Measurements from ENCODE around the gene PIGR. TPM values are rescaled to one million over a fixed set of nuclear protein-coding genes. Genes with fewer than 3 reads are reported as not detected.

The PIGR gene
- total and polyA plus RNA-seq, 9 of the 15 experiments (the other 6 are each of a cell fraction or from before 2014, with no cell fraction given): 0.01 to 1.5 (median 0.03) TPM; not detected in 4

GRCh38 chr1:206924592-206925105 is 21.6 kb downstream of the PIGR start:
- no TSS peak for BruUV-seq (replicated peaks)
- no peaks in the 10 kb centered on the region for H3K79me2 ChIP-seq (ENCODE audit: control insufficient read depth, insufficient read depth, low read length)
- no peak overlapping the region; the same call in 1 of the 3 replicates for H3K27ac ChIP-seq (ENCODE audit: extremely low read depth, low read depth, low read length)
- H3K9ac ChIP-seq (ENCODE audit: insufficient read depth in 1 of 2, low read depth in 2 of 2, low read length in 2 of 2): 0 out of 4 replicates have a peak overlapping the region, but pooled peaks of 1 of the 2 experiments have one; percentile 23
- FAIRE-seq: no peak
- CTCF ChIA-PET (ENCODE audit: low intra/inter-chr PET ratio): interaction anchor here (1.1 kb wide), 1 partner anchor 55 kb away, joined by 3 read pairs; no protein-coding TSS in a partner anchor
- H3K9me3 ChIP-seq (replicated peaks; ENCODE audit: control insufficient read depth, insufficient read depth, low read depth, low read length): no peaks in the 10 kb centered on the region; the same call in 1 of the 2 replicates
- DNase-seq (ENCODE audit: extremely low read depth in 1 of 4, low spot score in 3 of 4): no peak
- no peaks in the 10 kb centered on the region for H3K36me3 ChIP-seq (ENCODE audit: control insufficient read depth, insufficient read depth, low read length)
- H3K9me1 ChIP-seq (ENCODE audit: control insufficient read depth, insufficient read depth, low read length): no peaks in the 10 kb centered on the region
- POLR2A ChIA-PET: interaction anchor here (0.6 to 1.1 kb wide), 5 partner anchors 9 to 1300 kb away, joined by 3 to 4 read pairs (median 3); no protein-coding TSS in a partner anchor
- peaks cover 4 to 29% of the 10 kb centered on the region in 2 experiments for H3K4me1 ChIP-seq (replicated peaks in 1 of 2; ENCODE audit: control insufficient read depth in 2 of 2, insufficient read depth in 2 of 2, low read length in 2 of 2)
- 62% methylated on average over 8 of the region's 8 CpGs for WGBS (ENCODE audit: insufficient coverage, low coverage, missing lambda C conversion rate)
- no peaks in the 10 kb centered on the region for H4K20me1 ChIP-seq (replicated peaks; ENCODE audit: control insufficient read depth, insufficient read depth, low read length)
- intact Hi-C loops (cut with micrococcal nuclease) (loop anchor here (1.0 kb wide), 1 partner anchor 58 kb away; no protein-coding TSS in a partner anchor), in situ Hi-C loops (cut with MboI) (loop anchor here (25.0 kb wide), 1 partner anchor 312 kb away; the partner anchor contains the start of gene EIF2D)
- ATAC-seq: peak; percentile 7; the same call in 1 of the 3 replicates
- no peak overlapping the region for H3K4me3 ChIP-seq
- no peak overlapping the region for H3K4me2 ChIP-seq (ENCODE audit: insufficient read depth, low read length)
- H3K27me3 ChIP-seq (ENCODE audit: control insufficient read depth in 2 of 2, insufficient read depth in 2 of 2, low read length in 2 of 2): no peaks in the 10 kb centered on the region; a peak in 1 of 5 replicates
- peak overlapping the region; percentile 51; the same call in 1 of the 2 replicates for H2AFZ ChIP-seq (ENCODE audit: low read depth, low read length)
- TF ChIP-seq ATF2 (CRISPR knock-in tag; IDR thresholded peaks at IDR 0.05): no peak
- TF ChIP-seq, protein P1, sequence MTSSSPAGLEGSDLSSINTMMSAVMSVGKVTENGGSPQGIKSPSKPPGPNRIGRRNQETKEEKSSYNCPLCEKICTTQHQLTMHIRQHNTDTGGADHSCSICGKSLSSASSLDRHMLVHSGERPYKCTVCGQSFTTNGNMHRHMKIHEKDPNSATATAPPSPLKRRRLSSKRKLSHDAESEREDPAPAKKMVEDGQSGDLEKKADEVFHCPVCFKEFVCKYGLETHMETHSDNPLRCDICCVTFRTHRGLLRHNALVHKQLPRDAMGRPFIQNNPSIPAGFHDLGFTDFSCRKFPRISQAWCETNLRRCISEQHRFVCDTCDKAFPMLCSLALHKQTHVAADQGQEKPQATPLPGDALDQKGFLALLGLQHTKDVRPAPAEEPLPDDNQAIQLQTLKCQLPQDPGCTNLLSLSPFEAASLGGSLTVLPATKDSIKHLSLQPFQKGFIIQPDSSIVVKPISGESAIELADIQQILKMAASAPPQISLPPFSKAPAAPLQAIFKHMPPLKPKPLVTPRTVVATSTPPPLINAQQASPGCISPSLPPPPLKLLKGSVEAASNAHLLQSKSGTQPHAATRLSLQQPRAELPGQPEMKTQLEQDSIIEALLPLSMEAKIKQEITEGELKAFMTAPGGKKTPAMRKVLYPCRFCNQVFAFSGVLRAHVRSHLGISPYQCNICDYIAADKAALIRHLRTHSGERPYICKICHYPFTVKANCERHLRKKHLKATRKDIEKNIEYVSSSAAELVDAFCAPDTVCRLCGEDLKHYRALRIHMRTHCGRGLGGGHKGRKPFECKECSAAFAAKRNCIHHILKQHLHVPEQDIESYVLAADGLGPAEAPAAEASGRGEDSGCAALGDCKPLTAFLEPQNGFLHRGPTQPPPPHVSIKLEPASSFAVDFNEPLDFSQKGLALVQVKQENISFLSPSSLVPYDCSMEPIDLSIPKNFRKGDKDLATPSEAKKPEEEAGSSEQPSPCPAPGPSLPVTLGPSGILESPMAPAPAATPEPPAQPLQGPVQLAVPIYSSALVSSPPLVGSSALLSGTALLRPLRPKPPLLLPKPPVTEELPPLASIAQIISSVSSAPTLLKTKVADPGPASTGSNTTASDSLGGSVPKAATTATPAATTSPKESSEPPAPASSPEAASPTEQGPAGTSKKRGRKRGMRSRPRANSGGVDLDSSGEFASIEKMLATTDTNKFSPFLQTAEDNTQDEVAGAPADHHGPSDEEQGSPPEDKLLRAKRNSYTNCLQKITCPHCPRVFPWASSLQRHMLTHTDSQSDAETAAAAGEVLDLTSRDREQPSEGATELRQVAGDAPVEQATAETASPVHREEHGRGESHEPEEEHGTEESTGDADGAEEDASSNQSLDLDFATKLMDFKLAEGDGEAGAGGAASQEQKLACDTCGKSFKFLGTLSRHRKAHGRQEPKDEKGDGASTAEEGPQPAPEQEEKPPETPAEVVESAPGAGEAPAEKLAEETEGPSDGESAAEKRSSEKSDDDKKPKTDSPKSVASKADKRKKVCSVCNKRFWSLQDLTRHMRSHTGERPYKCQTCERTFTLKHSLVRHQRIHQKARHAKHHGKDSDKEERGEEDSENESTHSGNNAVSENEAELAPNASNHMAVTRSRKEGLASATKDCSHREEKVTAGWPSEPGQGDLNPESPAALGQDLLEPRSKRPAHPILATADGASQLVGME (CRISPR knock-in tag; IDR thresholded peaks at IDR 0.05): no peak
- no peak for TF ChIP-seq ZKSCAN1 (IDR thresholded peaks at IDR 0.05; ENCODE audit: low read depth, low read length)
- TF ChIP-seq NELFE (IDR thresholded peaks at IDR 0.05; ENCODE audit: insufficient read depth, insufficient read length): no peak
- TF ChIP-seq ZNF253 (CRISPR knock-in tag; conservative IDR thresholded peaks at IDR 0.05): no peak
- TF ChIP-seq RUNX1 (IDR thresholded peaks at IDR 0.05; ENCODE audit: low read depth): no peak
- peak; percentile 91; the same call in 1 of the 2 replicates for TF ChIP-seq CBX1 (IDR thresholded peaks at IDR 0.05; ENCODE audit: low read depth)
- TF ChIP-seq DIDO1 (tag; IDR thresholded peaks at IDR 0.05; ENCODE audit: low read depth): no peak
- TF ChIP-seq, protein P2, sequence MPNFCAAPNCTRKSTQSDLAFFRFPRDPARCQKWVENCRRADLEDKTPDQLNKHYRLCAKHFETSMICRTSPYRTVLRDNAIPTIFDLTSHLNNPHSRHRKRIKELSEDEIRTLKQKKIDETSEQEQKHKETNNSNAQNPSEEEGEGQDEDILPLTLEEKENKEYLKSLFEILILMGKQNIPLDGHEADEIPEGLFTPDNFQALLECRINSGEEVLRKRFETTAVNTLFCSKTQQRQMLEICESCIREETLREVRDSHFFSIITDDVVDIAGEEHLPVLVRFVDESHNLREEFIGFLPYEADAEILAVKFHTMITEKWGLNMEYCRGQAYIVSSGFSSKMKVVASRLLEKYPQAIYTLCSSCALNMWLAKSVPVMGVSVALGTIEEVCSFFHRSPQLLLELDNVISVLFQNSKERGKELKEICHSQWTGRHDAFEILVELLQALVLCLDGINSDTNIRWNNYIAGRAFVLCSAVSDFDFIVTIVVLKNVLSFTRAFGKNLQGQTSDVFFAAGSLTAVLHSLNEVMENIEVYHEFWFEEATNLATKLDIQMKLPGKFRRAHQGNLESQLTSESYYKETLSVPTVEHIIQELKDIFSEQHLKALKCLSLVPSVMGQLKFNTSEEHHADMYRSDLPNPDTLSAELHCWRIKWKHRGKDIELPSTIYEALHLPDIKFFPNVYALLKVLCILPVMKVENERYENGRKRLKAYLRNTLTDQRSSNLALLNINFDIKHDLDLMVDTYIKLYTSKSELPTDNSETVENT (CRISPR knock-in tag; IDR thresholded peaks at IDR 0.05): peak; percentile 14; the same call in 1 of the 2 replicates
- TF ChIP-seq, protein P3, sequence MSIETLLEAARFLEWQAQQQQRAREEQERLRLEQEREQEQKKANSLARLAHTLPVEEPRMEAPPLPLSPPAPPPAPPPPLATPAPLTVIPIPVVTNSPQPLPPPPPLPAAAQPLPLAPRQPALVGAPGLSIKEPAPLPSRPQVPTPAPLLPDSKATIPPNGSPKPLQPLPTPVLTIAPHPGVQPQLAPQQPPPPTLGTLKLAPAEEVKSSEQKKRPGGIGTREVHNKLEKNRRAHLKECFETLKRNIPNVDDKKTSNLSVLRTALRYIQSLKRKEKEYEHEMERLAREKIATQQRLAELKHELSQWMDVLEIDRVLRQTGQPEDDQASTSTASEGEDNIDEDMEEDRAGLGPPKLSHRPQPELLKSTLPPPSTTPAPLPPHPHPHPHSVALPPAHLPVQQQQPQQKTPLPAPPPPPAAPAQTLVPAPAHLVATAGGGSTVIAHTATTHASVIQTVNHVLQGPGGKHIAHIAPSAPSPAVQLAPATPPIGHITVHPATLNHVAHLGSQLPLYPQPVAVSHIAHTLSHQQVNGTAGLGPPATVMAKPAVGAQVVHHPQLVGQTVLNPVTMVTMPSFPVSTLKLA (conservative IDR thresholded peaks at IDR 0.05): no peak
